NK-92 treated with Interleukin-12 subunit alpha and Interleukin-12 subunit beta, amount 100 ng/mL, for 24 hours (cell line): ENCODE measurements around the gene TDRD10.

Experiments
- DNase-seq: peaks from one replicate; lab custom pipeline; 2025; lab: John Stamatoyannopoulos, UW

TDRD10 gene, protein sequence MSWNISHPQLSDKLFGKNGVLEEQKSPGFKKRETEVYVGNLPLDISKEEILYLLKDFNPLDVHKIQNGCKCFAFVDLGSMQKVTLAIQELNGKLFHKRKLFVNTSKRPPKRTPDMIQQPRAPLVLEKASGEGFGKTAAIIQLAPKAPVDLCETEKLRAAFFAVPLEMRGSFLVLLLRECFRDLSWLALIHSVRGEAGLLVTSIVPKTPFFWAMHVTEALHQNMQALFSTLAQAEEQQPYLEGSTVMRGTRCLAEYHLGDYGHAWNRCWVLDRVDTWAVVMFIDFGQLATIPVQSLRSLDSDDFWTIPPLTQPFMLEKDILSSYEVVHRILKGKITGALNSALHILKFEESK

DNA sequence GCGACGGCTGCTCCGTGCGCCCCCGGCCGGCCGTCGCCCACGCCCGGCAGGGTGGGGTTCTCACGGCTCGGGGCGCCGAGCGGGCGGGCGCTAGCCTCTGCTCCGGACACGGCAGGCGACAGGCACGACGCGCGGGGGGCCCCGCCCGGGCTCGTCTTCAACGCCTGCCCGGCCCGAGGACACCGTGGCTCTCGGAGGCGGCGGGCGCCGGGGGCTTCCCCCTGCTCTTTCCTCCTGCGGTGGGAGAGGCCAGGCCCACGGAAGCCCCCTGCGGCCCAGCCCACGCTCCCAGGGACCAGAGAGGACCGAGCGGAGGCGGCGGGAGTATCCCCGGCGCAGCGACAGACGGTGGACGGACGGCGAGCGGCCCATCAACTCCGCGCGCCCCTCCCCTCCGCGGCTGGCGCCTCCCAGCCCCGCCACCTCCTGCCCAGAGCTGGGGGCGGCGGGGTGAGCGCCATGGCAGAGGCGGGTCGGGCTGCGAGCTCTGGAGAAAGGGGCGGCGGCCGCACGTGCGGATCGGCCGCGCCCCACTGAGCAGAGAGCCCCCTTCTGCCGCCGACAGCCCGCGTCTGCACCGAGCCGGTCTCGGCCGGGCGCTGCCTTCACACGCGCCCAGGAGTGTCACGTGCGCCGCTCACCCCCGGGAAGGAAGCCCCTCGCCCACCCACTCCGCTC, at the start of gene TDRD10, which contains the start of gene SHE:
TSS of gene TDRD10 (plus strand) at position 154 of the 678 bp plus-strand sequence. CDS start 4,685 bp downstream, outside the sequence.
TSS of gene SHE (minus strand) at position 347 of the 678 bp plus-strand sequence. CDS start 386 bp downstream, outside the sequence.
- DNase-seq = no peak

DNA sequence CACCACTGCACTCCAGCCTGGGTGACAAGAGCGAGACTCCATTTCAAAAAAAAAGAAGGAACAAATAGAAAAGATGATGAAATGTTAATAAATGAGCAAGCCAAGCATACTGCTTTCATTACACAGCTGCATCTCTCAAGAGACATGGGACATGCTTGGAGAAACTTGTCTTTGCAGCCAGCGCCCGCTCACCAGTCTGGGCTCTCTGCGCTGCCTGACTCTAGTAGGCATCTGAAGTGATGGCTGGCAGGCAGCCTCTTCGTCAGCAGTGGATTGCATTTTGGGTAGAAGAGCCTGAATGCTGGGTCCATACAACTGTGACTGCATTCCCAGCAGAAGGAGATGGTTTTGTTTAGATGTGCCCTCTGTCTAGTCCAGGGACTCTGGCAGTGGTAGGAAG, 48.9 kb upstream of the TDRD10 start:
- no peak for DNase-seq

DNA sequence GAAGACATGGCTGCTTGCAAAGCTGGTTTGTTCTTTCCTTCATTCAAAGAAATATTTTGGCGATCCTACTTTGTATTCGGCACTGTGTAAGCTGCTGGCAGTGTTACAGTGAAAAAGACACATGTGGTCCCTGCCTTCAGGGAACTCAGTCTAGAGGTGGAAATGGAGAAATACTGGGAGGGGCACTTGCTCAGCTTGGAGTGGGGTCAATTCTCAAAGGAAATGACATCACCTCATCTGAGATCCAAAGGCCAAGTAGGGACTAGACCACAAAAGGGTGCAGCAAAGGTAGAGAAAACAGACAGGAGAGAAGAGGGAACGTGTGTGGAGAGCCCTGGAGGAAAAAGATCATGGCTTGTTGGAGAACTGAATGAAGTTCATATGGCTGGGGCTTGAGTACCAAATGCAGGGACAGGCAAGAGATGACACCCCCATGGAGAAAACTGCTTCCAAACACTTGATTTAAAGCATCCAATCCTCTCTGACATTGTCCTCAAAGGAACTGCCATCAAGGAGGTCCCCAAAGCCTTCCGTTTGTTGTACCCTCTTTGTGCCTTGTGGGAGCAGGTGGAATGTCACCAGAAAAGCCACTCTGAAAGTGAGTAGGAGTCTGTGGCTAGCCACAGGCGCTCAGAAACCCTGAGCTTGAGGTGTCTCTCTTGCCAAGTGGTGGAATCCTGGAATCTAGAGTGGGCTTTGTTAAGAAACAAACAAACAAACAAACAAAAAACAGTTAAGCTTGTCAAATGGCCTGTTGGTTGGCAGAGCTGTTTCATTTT, 48.3 kb upstream of the TDRD10 start:
- DNase-seq = no peak

DNA sequence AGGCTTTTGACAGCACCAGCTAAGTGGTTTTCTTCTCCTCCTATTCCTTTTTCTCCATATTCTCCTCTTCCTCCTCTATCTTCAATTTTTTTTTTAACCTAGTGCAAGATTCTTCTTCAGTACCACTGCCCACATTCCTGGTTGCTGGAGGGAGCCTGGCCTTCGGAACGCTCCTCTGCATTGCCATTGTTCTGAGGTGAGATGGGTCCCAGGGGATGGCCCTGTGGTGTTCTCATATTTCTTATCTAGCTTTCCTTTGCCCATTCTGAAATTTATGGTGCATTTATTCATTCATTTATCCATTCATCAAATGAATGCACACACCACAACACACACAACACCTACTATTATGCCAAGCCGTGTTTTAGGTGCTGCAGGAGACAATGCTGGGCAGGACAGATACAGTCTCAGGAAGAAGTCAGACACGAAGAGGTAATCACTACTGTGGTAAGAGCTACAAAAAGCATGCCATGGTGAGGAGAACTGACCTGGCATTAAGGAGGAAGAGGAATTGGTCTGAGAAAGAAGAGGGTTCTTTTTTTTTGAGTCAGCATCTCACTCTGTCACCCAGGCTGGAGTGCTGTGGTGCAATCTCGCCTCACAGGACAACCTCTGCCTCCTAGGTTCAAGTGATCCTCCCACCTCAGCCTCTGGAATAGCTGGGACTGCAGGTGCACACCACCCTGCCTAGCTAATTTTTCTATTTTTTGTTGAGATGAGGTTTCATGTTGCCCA, 47.5 kb upstream of the TDRD10 start:
- DNase-seq = no peak

DNA sequence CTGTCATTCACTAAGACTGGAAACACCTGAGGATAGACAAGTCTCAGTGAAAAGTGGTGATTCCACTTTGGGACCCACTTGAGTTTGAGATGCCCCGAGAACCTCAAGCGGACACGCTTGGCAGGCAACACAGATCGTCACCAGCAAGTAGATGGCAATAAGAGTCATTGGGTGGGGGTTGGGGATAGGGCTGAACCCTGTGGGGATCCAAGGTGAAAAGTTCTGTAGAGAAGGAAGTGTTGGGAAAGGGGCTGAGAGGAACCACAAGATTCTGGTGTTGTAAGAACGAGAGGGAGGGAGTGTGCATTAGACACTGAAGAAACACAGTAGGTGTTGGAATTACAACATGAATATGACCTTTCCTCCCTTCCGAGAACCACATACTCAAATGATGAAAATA, 45.4 kb upstream of the TDRD10 start:
- DNase-seq = no peak

DNA sequence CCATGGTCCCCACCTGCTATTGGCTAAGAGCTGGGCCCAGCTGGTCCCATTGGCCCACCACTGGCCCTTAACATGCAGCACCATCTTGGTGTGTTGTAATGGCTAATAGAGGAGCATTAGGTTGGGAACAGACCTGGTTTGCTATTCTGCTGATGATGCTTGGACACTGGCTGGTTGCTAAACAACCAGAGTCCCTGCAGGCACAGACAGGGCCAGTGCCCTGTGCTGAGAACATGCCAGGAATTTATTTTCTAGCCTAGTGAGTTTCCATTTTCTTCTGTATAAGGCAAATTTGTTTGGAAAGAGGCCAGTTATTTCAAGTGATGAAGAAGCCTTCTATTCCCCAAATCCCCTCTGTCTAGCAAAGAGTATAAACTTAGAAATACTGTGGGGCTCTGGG, 42.9 kb upstream of the TDRD10 start:
- DNase-seq = no peak

DNA sequence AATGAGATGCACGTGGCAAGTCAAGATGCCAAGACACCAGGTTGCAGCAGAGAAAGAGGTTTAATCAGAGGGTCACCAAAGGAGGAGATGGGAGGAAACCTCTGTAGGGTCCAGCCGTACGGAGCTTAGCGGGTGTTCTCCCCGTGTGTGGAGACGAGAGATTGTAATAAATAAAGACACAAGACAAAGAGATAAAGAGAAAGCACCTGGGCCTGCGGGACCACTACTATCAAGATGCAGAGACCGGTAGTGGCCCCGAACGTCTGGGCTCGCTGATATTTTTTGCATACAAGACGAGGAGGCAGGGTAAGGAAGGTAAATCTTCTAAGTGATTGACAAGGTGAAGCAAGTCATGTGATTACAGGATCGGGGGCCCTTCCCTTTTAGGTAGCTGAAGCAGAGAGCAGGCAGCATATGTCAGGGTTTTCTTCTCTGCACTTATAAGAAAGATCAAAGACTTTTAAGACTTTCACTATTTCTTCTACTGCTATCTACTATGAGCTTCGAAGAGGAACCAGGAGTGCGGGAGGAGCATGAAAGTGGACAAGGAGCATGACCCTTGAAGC, 41.2 kb upstream of the TDRD10 start:
- DNase-seq = no peak

DNA sequence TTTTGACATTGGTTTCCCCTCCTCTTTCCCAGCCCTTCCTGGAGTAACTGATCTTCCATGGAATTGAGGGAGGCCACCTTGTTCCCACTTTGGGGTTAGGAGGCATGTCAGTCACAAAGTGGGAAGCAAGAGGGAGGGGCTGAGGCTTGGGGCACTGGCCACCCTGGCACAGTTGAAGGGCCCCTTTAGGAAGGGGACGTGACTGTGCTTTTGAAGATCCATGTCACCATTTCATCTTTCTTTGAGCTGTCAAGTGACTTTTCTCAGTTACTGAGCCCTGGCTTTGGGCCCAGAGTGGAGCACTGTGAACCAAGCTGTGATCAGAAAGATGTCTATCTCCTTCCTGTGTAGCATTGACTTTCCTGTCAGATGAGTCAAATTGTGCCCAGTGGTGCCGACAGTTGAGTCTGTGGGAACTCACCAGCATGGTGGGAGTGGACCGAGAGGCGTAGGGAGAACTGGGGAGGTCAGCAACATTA, 38.5 kb upstream of the TDRD10 start:
- no peak for DNase-seq

DNA sequence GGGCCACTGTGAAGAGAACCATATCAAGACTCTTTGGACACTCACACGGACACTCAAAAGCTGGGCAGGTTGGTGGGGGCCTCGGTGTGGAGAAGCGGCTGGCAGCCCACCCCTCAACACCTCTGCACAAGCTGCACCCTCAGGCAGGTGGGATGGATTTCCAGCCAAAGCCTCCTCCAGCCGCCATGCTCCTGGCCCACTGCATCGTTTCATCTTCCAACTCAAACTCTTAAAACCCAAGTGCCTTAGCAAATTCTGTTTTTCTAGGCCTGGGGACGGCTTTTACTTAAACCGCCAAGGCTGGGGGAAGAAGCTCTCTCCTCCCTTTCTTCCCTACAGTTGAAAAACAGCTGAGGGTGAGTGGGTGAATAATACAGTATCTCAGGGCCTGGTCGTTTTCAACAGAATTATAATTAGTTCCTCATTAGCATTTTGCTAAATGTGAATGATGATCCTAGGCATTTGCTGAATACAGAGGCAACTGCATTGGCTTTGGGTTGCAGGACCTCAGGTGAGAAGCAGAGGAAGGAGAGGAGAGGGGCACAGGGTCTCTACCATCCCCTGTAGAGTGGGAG, 36.3 kb upstream of the TDRD10 start:
- DNase-seq = no peak

DNA sequence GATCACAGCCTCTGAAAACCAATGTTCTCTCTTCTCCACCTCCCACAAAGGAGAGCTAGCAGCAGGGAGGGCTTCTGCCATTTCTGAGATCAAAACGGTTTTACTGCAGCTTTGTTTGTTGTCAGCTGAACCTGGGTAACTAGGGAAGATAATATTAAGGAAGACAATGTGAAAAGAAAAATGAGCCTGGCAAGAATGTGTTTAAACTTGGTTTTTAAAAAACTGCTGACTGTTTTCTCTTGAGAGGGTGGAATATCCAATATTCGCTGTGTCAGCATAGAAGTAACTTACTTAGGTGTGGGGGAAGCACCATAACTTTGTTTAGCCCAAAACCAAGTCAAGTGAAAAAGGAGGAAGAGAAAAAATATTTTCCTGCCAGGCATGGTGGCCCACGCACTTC, 35.8 kb upstream of the TDRD10 start:
- no peak for DNase-seq

DNA sequence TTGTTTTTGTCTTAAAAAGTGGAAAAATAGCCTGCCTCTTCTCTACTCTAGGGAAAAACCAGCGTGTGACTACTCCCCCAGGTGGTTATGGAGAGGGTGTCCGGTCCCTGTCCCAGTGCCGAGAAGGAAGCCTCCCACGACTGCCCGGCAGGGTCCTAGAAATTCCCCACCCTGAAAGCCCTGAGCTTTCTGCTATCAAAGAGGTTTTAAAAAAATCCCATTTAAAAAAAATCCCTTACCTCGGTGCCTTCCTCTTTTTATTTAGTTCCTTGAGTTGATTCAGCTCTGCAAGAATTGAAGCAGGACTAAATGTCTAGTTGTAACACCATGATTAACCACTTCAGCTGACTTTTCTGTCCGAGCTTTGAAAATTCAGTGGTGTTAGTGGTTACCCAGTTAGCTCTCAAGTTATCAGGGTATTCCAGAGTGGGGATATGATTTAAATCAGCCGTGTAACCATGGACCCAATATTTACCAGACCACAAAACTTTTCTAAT, 35.0 kb upstream of the TDRD10 start:
- no peak for DNase-seq

DNA sequence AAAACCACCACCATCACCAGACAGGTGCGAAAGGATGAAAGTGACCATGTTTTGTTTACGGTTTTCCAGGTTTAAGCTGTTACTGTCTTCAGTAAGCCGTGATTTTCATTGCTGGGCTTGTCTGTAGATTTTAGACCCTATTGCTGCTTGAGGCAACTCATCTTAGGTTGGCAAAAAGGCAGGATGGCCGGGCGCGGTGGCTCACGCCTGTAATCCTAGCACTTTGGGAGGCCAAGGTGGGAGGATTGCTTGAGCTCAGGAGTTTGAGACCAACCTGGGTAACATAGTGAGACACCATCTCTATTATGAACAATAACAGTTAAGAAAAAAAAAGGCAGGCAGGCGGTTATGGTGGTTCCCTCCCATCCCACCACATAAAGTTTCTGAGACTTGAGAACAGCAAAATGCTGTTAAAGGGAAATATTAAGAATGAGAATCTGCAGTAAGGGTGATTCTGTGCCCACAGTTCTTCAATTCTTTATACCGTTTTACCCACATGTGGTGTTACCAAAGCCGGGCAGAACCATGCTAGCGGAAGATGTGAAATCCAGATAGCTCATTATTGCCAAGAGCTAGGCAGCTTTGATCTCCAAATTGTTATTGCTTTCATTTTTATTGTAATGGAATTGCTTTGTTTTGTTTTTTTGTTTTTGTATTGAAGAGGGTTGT, 34.5 kb upstream of the TDRD10 start:
- DNase-seq = no peak

DNA sequence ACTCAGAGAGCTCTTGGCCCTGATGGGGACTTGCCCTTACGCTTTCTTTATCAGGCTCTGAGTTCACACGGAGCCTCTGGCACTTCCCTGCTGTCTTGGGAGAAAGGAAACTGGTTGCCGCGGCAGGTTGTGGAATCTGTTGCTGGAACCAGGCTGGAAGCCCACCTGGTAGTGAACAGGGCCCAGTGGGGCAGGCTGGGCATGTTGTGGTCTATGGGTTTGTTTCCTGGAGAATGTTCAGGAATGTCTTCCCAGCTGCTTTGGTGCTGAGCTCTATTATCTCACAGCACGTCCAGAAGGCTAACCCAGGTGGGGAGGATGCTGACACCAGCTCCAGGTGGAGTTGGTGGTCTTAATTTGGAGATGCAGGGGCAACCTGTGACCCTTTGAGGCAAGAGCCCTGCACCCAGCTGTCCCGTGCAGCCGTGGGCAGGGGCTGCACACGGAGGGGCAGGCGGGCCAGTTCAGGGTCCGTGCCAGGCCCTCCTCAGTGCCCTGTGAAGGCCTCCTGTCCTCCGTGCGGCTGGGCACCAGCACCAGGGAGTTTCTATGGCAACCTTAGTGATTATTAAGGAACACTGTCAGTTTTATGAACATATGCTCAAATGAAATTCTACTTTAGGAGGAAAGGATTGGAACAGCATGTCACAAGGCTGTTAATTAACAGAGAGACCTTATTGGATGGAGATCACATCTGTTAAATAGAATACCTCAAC, 33.3 kb upstream of the TDRD10 start:
- no peak for DNase-seq

DNA sequence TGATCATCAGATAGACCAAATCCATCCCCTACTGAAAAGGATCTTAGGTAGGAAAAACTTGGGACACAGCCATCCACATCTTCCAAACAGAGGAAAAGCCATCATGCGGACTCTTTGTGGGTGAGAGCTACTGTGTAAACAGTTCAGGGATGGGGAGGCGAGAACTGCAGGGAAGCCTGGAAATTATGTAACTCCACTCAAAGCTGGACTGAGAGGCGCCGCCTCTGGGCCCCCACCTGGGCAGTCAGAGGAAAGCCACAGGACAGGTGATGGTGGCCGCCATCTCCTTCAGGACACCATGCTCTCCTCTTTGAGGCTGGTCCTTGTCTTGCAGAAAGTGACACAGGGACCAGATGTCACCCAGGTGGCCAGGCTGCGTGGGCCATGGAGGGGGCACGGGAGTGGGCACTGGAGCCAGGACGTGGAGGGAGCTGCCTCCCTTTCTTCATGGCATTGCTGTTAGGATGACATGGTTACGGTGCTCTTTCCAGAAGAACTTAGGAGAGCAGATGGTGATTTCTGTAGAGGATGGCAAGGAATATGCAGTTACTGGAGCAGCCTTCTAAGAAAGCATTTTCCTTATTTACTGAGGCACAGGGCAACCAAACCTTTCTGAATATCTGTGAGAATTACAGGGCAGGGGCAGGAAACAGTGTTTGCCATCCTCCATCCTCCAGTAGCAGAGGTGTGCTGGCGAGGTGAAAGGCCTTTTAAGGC, 32.0 kb upstream of the TDRD10 start:
- DNase-seq = no peak

DNA sequence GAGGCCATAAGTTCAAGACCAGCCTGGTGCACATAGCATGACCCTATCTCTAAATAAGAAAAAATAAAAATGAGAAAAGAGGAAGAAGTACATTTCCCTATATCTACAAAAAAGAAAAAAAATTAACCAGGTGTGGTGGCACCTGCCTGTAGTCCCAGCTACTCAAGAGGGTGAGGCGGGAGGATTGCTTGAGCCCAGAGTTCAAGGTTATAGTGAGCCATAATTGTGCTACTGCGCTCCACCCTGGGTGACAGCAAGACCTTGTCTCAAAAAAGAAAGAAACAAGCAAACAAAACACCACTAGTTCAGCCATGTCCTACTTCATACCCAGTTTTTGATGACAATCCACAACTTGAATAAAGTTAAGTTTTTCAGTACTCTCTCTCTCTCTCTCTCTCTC, 30.7 kb upstream of the TDRD10 start:
- no peak for DNase-seq

DNA sequence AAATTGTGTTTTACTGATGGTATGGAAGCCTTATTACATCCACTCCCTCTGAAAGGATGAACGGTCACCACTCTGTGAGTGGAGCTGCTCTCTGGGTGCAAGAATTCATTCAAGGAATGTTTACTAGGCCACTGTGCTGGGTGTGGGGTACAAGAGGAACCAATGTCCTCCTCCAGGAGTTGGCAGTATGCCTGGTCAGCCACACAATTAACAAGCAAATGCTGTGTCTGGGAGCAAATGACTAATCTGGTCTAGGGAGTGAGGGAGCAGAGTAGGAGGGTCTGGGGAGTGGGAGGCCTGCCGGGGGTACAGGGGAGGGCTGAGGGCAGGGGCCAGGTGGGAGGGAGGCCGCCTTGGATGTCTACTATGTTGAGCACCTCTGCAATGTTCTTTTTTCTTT, 27.2 kb upstream of the TDRD10 start:
- no peak for DNase-seq

DNA sequence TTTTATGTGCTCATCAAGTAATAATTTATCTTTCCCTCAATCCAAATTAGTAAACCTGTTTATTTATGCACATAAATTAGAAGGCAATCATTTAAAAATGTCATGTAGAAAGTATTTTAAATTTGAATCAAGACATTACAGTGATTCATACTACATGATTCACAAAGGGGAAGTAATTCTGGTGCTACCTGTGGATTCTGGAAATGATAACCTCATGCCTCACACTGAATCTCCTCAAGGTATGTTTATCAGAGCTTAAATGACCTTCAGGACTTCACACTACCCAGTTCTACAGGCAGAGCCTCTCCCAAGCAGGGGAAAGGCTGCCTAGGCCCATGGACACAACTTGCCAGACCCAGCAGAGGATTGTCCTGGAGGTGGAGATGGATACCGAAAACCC, 25.2 kb upstream of the TDRD10 start:
- DNase-seq = no peak

DNA sequence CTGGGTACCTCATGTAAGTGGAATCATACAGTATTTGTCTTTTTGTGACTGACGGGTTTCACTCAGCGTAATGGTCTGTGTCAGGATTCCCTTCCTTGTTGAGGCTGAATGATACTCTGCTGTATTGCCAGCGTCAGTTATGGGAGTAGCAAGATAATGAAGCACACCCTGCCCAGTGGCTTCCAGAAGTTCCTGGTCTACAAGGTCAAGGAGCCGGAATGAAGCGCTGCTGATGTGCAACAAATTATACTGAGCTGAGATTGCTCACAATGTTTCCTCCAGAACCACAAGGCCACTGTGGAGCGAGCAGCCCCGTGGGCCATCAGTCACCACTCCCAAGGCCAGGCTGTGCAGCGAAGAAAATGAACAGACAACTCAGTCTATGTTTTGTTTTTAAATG, 24.0 kb upstream of the TDRD10 start:
- DNase-seq = no peak

DNA sequence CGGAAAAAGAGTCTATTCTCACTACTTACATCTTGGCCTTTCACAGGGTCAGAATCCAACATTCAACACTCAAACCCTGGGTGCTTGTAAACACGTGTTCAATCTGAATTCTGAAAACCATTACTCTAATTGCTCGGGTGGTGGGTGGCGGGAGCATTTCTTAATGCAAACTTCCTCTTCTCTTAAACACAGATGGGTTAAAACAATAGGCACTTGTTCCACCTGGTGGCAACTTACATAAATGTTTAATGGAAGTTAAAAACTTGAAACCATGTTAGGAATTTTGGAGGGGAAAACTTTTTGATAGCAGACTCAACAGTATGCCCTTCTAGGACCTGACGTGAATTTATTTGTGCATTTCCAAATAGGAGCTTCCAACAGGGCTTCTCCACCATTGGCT, 23.4 kb upstream of the TDRD10 start:
- no peak for DNase-seq
